ENCODE results near the gene MED12. TPM values are rescaled to one million over a fixed set of nuclear protein-coding genes. Genes with fewer than 3 reads are reported as not detected.

Gene MED12
- total RNA-seq, 2 donors from 2014 or later: 21.1 to 23.8 TPM

- DNase-seq (no peak), ATAC-seq (peak; percentile 36 to 41)
Observed at GRCh38 chrX:71103110-71103983, 15.0 kb upstream of the MED12 start.

GRCh38 chrX:71105628-71106027 is 12.8 kb upstream of the MED12 start:
- ATAC-seq (no peak), DNase-seq (no peak)
- intact Hi-C loops (cut with DNase I): no loop called here

More at GRCh38 chrX:71103110-71103983, 15.0 kb upstream of the MED12 start:
- intact Hi-C loops (cut with DNase I): no loop called here

GRCh38 chrX:71106427-71106826 is 12.0 kb upstream of the MED12 start, which contains the start of gene CXorf65:
Gene CXorf65 (minus strand): TSS chrX:71106740. CDS start chrX:71106556, 184 bp downstream.
- ATAC-seq (no peak), DNase-seq (no peak)
- intact Hi-C loops (cut with DNase I): no loop called here

GRCh38 chrX:71107245-71107644 is 11.2 kb upstream of the MED12 start:
- DNase-seq: no peak
- no peak for ATAC-seq
- intact Hi-C loops (cut with DNase I): no loop called here

GRCh38 chrX:71107762-71108360 is 10.5 kb upstream of the MED12 start:
- ATAC-seq (no peak), DNase-seq (no peak)
- intact Hi-C loops (cut with DNase I): no loop called here

GRCh38 chrX:71109051-71109450 is 9.3 kb upstream of the MED12 start:
- ATAC-seq (no peak), DNase-seq (no peak)
- intact Hi-C loops (cut with DNase I): no loop called here

- intact Hi-C loops (cut with DNase I): no loop called here
- ATAC-seq (peak in 1 of 2 donors; percentile 82), DNase-seq (no peak)
Observed at GRCh38 chrX:71111141-71111843, 7.1 kb upstream of the MED12 start, which contains the start of gene IL2RG. Gene IL2RG (minus strand): TSS chrX:71111577. CDS start chrX:71111539, 38 bp downstream.

- intact Hi-C loops (cut with DNase I): no loop called here
- DNase-seq (no peak), ATAC-seq (no peak)
Observed at GRCh38 chrX:71111921-71112431, 6.4 kb upstream of the MED12 start.

GRCh38 chrX:71117358-71117757 is 1.0 kb upstream of the MED12 start:
- ATAC-seq: no peak
- no peak for DNase-seq
- intact Hi-C loops (cut with DNase I): no loop called here

GRCh38 chrX:71118985-71119535 is 664 bp downstream of the MED12 start:
- ATAC-seq (peak; percentile 35 to 52), DNase-seq (no peak)
- intact Hi-C loops (cut with DNase I): no loop called here

- intact Hi-C loops (cut with DNase I): no loop called here
- DNase-seq (no peak), ATAC-seq (peak in 1 of 2 donors; percentile 29)
Observed at GRCh38 chrX:71128166-71128833, 9.9 kb downstream of the MED12 start.

- DNase-seq: peak; percentile 59
- intact Hi-C loops (cut with DNase I): no loop called here
- peak; percentile 77 to 80 for ATAC-seq
Observed at GRCh38 chrX:71128915-71129765, 10.7 kb downstream of the MED12 start.

- intact Hi-C loops (cut with DNase I): no loop called here
- ATAC-seq: no peak
Observed at GRCh38 chrX:71131510-71131909, 13.1 kb downstream of the MED12 start.

GRCh38 chrX:71140440-71140839 is 22.0 kb downstream of the MED12 start:
- no peak for ATAC-seq
- no peak for DNase-seq
- intact Hi-C loops (cut with DNase I): no loop called here

More at GRCh38 chrX:71131510-71131909, 13.1 kb downstream of the MED12 start:
- no peak for DNase-seq

GRCh38 chrX:71143508-71143907 is 25.1 kb downstream of the MED12 start:
- no peak for ATAC-seq
- peak; percentile 47 for DNase-seq
- intact Hi-C loops (cut with DNase I): no loop called here

- peak; percentile 3 to 7 for ATAC-seq
- DNase-seq: no peak
- intact Hi-C loops (cut with DNase I): no loop called here
Observed at GRCh38 chrX:71144651-71145050, 26.3 kb downstream of the MED12 start, which contains the start of gene NLGN3. Gene NLGN3 (plus strand): TSS chrX:71144841. CDS start chrX:71147750, 2,909 bp downstream.

- DNase-seq: no peak
- intact Hi-C loops (cut with DNase I): no loop called here
- no peak for ATAC-seq
Observed at GRCh38 chrX:71147496-71148277, 29.3 kb downstream of the MED12 start.
